K562 (cell line): Measurements from ENCODE around the gene DAW1. TPM values are rescaled to one million over a fixed set of nuclear protein-coding genes. Genes with fewer than 3 reads are reported as not detected.

Source experiments
- ATAC-seq: fragments of 200-7000 bp; cut with Tn5 transposase; 3 replicates; pipeline ENCODE4 v1.9.1; 2020; ENCODE audit warnings: moderate library complexity
- BruUV-seq: library from RNA; stranded (reverse); fragments of 400-500 nt; replicated peaks from 2 replicates; lab custom pipeline; 2021; lab: Mats Ljungman, UMichigan
- CTCF ChIA-PET: fragments of 300-600 bp; formaldehyde crosslinking; extraction: SDS; loops from one replicate; lab custom pipeline; 2021; ENCODE audit warnings: low intra/inter-chr PET ratio; lab: Yijun Ruan, JAX
- POLR2A ChIA-PET: fragments of 300-600, 350-650 bp; sonication (Branson Sonifier 250); formaldehyde crosslinking; extraction: SDS; loops from one replicate; lab custom pipeline; 2021; ENCODE audit warnings: antibody characterized with exemption, inconsistent platforms; lab: Yijun Ruan, JAX
- DNase-seq, 4 experiments: peaks; one replicate each; pipeline versions ENCODE4 v3.0.0 to v3.0.0-alpha.2; 2011 to 2018; ENCODE audit warnings: low spot score in 3 of 4, mixed read lengths in 3 of 4; ENCODE audit errors: extremely low read depth in 1 of 4
- FAIRE-seq: peaks from 2 replicates; lab custom pipeline; 2011; peaks lifted over from hg19 to GRCh38; lab: Jason Lieb, UNC
- H2AFZ ChIP-seq: 2 replicates; pipeline ENCODE4 v1.6.0; 2011; ENCODE audit warnings: low read depth, low read length, control low read depth, inconsistent platforms
- H3K27ac ChIP-seq: fragments of 200-600 bp; 3 replicates; pipeline ENCODE4 v1.8.0; 2011; ENCODE audit warnings: low read depth, mild to moderate bottlenecking, control low read depth, inconsistent platforms, low read length, moderate library complexity, mixed read lengths; ENCODE audit errors: extremely low read depth
- H3K27me3 ChIP-seq, 2 experiments: fragments of 300-600 bp in 1 of 2; 2 replicates in 1 of 2; 3 replicates in 1 of 2; pipeline versions ENCODE4 v1.6.0 to v1.8.0; 2011; ENCODE audit warnings: inconsistent platforms in 2 of 2, low read length in 2 of 2, mild to moderate bottlenecking in 1 of 2, mixed read lengths in 1 of 2, moderate library complexity in 1 of 2; ENCODE audit not compliant: control insufficient read depth in 2 of 2, insufficient read depth in 2 of 2
- H3K36me3 ChIP-seq: fragments of 300-600 bp; 3 replicates; pipeline ENCODE4 v1.8.0; 2011; ENCODE audit warnings: mild to moderate bottlenecking, low read length, inconsistent platforms; ENCODE audit not compliant: control insufficient read depth, insufficient read depth
- H3K4me1 ChIP-seq, 2 experiments: fragments of 200-600 bp in 1 of 2; replicated peaks in 1 of 2; 2 replicates in 1 of 2; 3 replicates in 1 of 2; pipeline versions ENCODE4 v1.5.1 to v1.8.0; 2011; ENCODE audit warnings: inconsistent platforms in 2 of 2, low read length in 2 of 2, mild to moderate bottlenecking in 1 of 2, mixed read lengths in 1 of 2, moderate library complexity in 1 of 2; ENCODE audit not compliant: control insufficient read depth in 2 of 2, insufficient read depth in 2 of 2
- H3K4me2 ChIP-seq: 2 replicates; pipeline ENCODE4 v1.6.1; 2011; ENCODE audit warnings: low read length, control low read depth, inconsistent platforms, mixed read lengths; ENCODE audit not compliant: insufficient read depth
- H3K4me3 ChIP-seq: fragments of 200-600 bp; sonication (generic), shearing (Covaris generic); 2 replicates; pipeline ENCODE4 v1.5.1; 2016; ENCODE audit warnings: control low read depth, inconsistent platforms
- H3K79me2 ChIP-seq: fragments of 200-600 bp; 3 replicates; pipeline ENCODE4 v1.8.0; 2011; ENCODE audit warnings: low read length, inconsistent platforms; ENCODE audit not compliant: control insufficient read depth, insufficient read depth
- H3K9ac ChIP-seq, 2 experiments: 2 replicates each; pipeline versions ENCODE4 v1.6.0 to v1.6.1; 2011; ENCODE audit warnings: low read depth in 2 of 2, low read length in 2 of 2, control low read depth in 1 of 2, inconsistent platforms in 1 of 2, mild to moderate bottlenecking in 1 of 2, mixed read lengths in 1 of 2; ENCODE audit not compliant: insufficient read depth in 1 of 2
- H3K9me1 ChIP-seq: one replicate; pipeline ENCODE4 v1.6.0; 2011; ENCODE audit warnings: inconsistent platforms, mild to moderate bottlenecking, low read length, moderate library complexity; ENCODE audit not compliant: control insufficient read depth, insufficient read depth
- H3K9me3 ChIP-seq: replicated peaks from 2 replicates; pipeline ENCODE4 v1.5.1; 2011; ENCODE audit warnings: low read depth, low read length, inconsistent platforms; ENCODE audit not compliant: control insufficient read depth, insufficient read depth
- H4K20me1 ChIP-seq: replicated peaks from 2 replicates; pipeline ENCODE4 v1.6.1; 2011; ENCODE audit warnings: low read length, inconsistent platforms, mixed read lengths; ENCODE audit not compliant: control insufficient read depth, insufficient read depth
- DACH1 ChIP-seq: fragments of 450-650 bp; IDR thresholded peaks from 2 replicates; pipeline ENCODE4 v1.6.1; 2018; ENCODE audit not compliant: partially characterized antibody
- GATA2 ChIP-seq: sonication (generic); formaldehyde crosslinking; IDR thresholded peaks from 2 replicates; pipeline ENCODE4 v1.4.0; 2020; ENCODE audit warnings: mild to moderate bottlenecking, missing genetic modification reagents
- SRSF7 ChIP-seq: fragments of 200-400 bp; formaldehyde crosslinking; optimal IDR thresholded peaks from 2 replicates; pipeline ENCODE3; 2017; ENCODE audit warnings: mild to moderate bottlenecking, low read depth, low read length
- TAF9B ChIP-seq: fragments of 450-650 bp; IDR thresholded peaks from 2 replicates; pipeline ENCODE4 v1.6.1; 2018; ENCODE audit warnings: mild to moderate bottlenecking; ENCODE audit not compliant: partially characterized antibody
- ZKSCAN1 ChIP-seq: fragments of 150-350 bp; IDR thresholded peaks from 2 replicates; pipeline ENCODE4 v1.6.1; 2016; ENCODE audit warnings: low read depth, low read length
- ZNF263 ChIP-seq: sonication (generic); formaldehyde crosslinking; IDR thresholded peaks from 2 replicates; pipeline ENCODE4 v1.8.0; 2022; ENCODE audit warnings: mild to moderate bottlenecking, missing genetic modification reagents, borderline replicate concordance
- WGBS: fragments of 100-300 bp; shearing (Covaris generic); methylation state at CpG from one replicate; pipeline ENCODE4 v1.1.6; 2016; ENCODE audit warnings: low coverage, mixed read lengths; ENCODE audit not compliant: insufficient coverage; ENCODE audit errors: missing lambda C conversion rate; 5-methylcytosine and 5-hydroxymethylcytosine counted together
- in situ Hi-C: fragments of 300-500 bp; cut with MboI; formaldehyde crosslinking; loops from 4 replicates; pipeline ENCODE4 v1.15.0; 2018; ENCODE audit warnings: inconsistent platforms, mixed read lengths
- intact Hi-C: fragments of 100-400 bp; cut with micrococcal nuclease; formaldehyde crosslinking; loops from 2 replicates; pipeline ENCODE4 v1.14.2; 2022
- polyA plus RNA-seq, 8 experiments: library from polyadenylated mRNA; depleted of rRNA in 4 of 8; stranded (reverse) in 5 of 8; unstranded in 3 of 8; fragments of >200 nt; fragmentation: Nextera tagmentation in 2 of 8; fragmentation: Illumina TruSeq in 1 of 8; extraction: Ambion mirVana in 2 of 8; extraction: Trizol in 1 of 8; gene quantifications; 2 replicates each; pipeline versions ENCODE4 v1.2.1 to v1.2.3, GENCODE V29; 2011 to 2014; ENCODE audit warnings: inconsistent platforms in 1 of 8, missing spikeins in 1 of 8
- total RNA-seq, 7 experiments: library from RNA; depleted of rRNA in 6 of 7; stranded (reverse); fragments of >200 nt in 6 of 7; fragmentation: Illumina TruSeq in 2 of 7; extraction: Trizol in 2 of 7; gene quantifications; 2 replicates each; pipeline versions ENCODE4 v1.2.1 to v1.2.3, GENCODE V29; 2011 to 2021; ENCODE audit warnings: low replicate concordance in 1 of 7
- TF ChIP-seq, protein P1 (sequence below): sonication (generic); formaldehyde crosslinking; IDR thresholded peaks from 2 replicates; pipeline ENCODE4 v1.8.1; 2023; ENCODE audit warnings: mild to moderate bottlenecking, missing genetic modification reagents
- TF ChIP-seq, protein P2 (sequence below), 2 experiments: fragments of 450-650 bp; IDR thresholded peaks; 2 replicates each; pipeline ENCODE4 v1.6.1; 2016
- TF ChIP-seq, protein P3 (sequence below), 2 experiments: fragments of 450-650 bp; formaldehyde crosslinking in 1 of 2; IDR thresholded peaks; 2 replicates each; pipeline versions ENCODE4 v1.4.0 to v1.6.1; 2014 to 2020; ENCODE audit warnings: mild to moderate bottlenecking in 2 of 2, borderline replicate concordance in 1 of 2, low read depth in 1 of 2

The DAW1 gene
- total and polyA plus RNA-seq, 9 of the 15 experiments (the other 6 are each of a cell fraction or from before 2014, with no cell fraction given), result not detected

DNA sequence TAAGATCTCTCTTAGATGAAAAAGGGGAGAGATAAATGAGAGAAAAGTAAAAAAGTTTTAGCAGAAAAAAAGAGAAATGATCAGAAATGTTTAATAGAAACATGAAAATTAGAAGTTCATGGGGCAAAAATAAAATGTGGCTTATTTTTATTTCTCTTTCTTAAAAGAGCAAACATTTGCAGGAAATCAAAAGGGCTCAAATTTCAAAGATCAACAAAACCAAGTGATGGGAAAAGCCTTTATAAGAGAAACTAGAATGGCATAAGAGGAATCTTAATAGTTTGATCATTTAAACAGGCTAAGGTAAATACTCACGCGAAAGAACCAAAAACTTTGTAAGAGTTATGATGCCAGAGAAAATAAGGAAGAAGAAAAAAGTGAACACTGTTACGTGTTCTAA lies 23.3 kb upstream of the DAW1 start (continued):
- TF ChIP-seq, protein P1, sequence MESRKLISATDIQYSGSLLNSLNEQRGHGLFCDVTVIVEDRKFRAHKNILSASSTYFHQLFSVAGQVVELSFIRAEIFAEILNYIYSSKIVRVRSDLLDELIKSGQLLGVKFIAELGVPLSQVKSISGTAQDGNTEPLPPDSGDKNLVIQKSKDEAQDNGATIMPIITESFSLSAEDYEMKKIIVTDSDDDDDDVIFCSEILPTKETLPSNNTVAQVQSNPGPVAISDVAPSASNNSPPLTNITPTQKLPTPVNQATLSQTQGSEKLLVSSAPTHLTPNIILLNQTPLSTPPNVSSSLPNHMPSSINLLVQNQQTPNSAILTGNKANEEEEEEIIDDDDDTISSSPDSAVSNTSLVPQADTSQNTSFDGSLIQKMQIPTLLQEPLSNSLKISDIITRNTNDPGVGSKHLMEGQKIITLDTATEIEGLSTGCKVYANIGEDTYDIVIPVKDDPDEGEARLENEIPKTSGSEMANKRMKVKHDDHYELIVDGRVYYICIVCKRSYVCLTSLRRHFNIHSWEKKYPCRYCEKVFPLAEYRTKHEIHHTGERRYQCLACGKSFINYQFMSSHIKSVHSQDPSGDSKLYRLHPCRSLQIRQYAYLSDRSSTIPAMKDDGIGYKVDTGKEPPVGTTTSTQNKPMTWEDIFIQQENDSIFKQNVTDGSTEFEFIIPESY (CRISPR knock-in tag), result no peak
- TF ChIP-seq, protein P2, sequence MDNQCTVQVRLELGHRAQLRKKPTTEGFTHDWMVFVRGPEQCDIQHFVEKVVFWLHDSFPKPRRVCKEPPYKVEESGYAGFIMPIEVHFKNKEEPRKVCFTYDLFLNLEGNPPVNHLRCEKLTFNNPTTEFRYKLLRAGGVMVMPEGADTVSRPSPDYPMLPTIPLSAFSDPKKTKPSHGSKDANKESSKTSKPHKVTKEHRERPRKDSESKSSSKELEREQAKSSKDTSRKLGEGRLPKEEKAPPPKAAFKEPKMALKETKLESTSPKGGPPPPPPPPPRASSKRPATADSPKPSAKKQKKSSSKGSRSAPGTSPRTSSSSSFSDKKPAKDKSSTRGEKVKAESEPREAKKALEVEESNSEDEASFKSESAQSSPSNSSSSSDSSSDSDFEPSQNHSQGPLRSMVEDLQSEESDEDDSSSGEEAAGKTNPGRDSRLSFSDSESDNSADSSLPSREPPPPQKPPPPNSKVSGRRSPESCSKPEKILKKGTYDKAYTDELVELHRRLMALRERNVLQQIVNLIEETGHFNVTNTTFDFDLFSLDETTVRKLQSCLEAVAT (IDR thresholded peaks at IDR 0.05), result no peak

DNA sequence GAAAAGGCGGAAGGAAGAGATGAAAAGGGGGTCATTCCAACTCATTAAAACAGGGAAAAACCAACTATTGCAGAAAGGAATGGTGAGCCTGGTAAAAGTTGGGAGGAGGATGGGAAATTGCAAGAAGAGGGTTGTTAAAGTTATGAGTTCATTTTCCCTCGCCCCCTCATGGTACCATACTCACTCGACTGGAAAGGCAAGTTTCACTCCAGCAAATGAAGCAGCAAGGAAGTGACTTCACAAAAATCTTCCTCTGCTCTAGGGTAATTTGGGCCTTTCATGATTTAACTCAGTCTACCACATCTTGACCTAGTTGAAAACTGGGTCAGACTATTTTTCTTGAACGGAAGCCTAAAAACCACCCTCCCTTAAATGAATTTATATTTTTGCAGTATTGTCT lies 22.8 kb upstream of the DAW1 start:
- Histone ChIP-seq H3K27me3 (no peaks in the 10 kb centered on the region), H3K4me1 (no peaks in the 10 kb centered on the region), H3K4me3 (no peak overlapping the region), H3K4me2 (no peak overlapping the region), H2AFZ (no peak overlapping the region), H3K9me3 (no peaks in the 10 kb centered on the region), H3K27ac (no peak overlapping the region), H3K36me3 (no peaks in the 10 kb centered on the region), H3K79me2 (no peaks in the 10 kb centered on the region), H3K9me1 (no peaks in the 10 kb centered on the region), H4K20me1 (no peaks in the 10 kb centered on the region), H3K9ac (no peak overlapping the region)
- BruUV-seq, result no TSS peak
- in situ Hi-C loops (no loop called here), intact Hi-C loops (no loop called here)
- POLR2A ChIA-PET, result no interaction called here
- CTCF ChIA-PET, result no interaction called here
- DNase-seq (no peak), ATAC-seq (no peak), FAIRE-seq (no peak)
- WGBS, result 0% methylated on average over 3 of the region's 4 CpGs
- TF ChIP-seq TAF9B (no peak), DACH1 (no peak), SRSF7 (no peak), ZKSCAN1 (no peak), ZNF263 (no peak), GATA2 (no peak)
- TF ChIP-seq, protein P3, sequence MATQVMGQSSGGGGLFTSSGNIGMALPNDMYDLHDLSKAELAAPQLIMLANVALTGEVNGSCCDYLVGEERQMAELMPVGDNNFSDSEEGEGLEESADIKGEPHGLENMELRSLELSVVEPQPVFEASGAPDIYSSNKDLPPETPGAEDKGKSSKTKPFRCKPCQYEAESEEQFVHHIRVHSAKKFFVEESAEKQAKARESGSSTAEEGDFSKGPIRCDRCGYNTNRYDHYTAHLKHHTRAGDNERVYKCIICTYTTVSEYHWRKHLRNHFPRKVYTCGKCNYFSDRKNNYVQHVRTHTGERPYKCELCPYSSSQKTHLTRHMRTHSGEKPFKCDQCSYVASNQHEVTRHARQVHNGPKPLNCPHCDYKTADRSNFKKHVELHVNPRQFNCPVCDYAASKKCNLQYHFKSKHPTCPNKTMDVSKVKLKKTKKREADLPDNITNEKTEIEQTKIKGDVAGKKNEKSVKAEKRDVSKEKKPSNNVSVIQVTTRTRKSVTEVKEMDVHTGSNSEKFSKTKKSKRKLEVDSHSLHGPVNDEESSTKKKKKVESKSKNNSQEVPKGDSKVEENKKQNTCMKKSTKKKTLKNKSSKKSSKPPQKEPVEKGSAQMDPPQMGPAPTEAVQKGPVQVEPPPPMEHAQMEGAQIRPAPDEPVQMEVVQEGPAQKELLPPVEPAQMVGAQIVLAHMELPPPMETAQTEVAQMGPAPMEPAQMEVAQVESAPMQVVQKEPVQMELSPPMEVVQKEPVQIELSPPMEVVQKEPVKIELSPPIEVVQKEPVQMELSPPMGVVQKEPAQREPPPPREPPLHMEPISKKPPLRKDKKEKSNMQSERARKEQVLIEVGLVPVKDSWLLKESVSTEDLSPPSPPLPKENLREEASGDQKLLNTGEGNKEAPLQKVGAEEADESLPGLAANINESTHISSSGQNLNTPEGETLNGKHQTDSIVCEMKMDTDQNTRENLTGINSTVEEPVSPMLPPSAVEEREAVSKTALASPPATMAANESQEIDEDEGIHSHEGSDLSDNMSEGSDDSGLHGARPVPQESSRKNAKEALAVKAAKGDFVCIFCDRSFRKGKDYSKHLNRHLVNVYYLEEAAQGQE (IDR thresholded peaks at IDR 0.05; ENCODE audit: borderline replicate concordance), result no peak
- TF ChIP-seq, protein P3 (CRISPR knock-in tag; IDR thresholded peaks at IDR 0.05; ENCODE audit: low read depth), result no peak
